Measurements from ENCODE around the gene ARHGAP30.

GRCh38 chr1:161048949-161049722, 20.6 kb downstream of the ARHGAP30 start:
- TF ChIP-seq POLR2A (IDR thresholded peaks at IDR 0.05) (no peak), EP300 (IDR thresholded peaks at IDR 0.05) (no peak)
- TF ChIP-seq, protein P1, sequence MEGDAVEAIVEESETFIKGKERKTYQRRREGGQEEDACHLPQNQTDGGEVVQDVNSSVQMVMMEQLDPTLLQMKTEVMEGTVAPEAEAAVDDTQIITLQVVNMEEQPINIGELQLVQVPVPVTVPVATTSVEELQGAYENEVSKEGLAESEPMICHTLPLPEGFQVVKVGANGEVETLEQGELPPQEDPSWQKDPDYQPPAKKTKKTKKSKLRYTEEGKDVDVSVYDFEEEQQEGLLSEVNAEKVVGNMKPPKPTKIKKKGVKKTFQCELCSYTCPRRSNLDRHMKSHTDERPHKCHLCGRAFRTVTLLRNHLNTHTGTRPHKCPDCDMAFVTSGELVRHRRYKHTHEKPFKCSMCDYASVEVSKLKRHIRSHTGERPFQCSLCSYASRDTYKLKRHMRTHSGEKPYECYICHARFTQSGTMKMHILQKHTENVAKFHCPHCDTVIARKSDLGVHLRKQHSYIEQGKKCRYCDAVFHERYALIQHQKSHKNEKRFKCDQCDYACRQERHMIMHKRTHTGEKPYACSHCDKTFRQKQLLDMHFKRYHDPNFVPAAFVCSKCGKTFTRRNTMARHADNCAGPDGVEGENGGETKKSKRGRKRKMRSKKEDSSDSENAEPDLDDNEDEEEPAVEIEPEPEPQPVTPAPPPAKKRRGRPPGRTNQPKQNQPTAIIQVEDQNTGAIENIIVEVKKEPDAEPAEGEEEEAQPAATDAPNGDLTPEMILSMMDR (IDR thresholded peaks at IDR 0.05) = no peak
